Right lobe of liver (tissue), 4 donors: Measurements from ENCODE around the gene ENTREP1.

ENCODE experiments used
- CTCF ChIP-seq, 4 donors: fragments of 200-600 bp in 3 of 4; fragments of 450-650 bp in 1 of 4; IDR thresholded peaks; one replicate each; pipeline versions ENCODE4 v1.5.1 to v1.8.0; 2016 to 2022; ENCODE audit warnings: antibody characterized with exemption in 4 of 4, mild to moderate bottlenecking in 2 of 4
- POLR2A ChIP-seq: fragments of 450-650 bp; IDR thresholded peaks from one replicate; pipeline ENCODE4 v1.6.1; 2017; ENCODE audit warnings: antibody characterized with exemption, mild to moderate bottlenecking
- donor health status: DM: no; HTN: no; CAD: no.
- donor health status: DM: no; HTN: no; CAD: no.
- donor health status: DM: no; HTN: yes; CAD: no.

GRCh38 chr9:69393425-69393824, 68.4 kb downstream of the ENTREP1 start:
- no peak for TF ChIP-seq CTCF (IDR thresholded peaks at IDR 0.05)
- no peak for TF ChIP-seq POLR2A
